HG02759 (cell line): ENCODE measurements around the gene DDIT3.
"Not testable (repeated sequence)": the region's sequence is repeated elsewhere in the genome, so short reads cannot be mapped to it uniquely, and the experiment has no call there.

Experiments used
- ATAC-seq: cut with Tn5 transposase; IDR thresholded peaks from one replicate; pipeline ENCODE4 v1.9.1; 2021; ENCODE audit warnings: mild to moderate bottlenecking, moderate library complexity; ENCODE audit not compliant: unreplicated experiment

DDIT3 gene, protein sequence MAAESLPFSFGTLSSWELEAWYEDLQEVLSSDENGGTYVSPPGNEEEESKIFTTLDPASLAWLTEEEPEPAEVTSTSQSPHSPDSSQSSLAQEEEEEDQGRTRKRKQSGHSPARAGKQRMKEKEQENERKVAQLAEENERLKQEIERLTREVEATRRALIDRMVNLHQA

DNA sequence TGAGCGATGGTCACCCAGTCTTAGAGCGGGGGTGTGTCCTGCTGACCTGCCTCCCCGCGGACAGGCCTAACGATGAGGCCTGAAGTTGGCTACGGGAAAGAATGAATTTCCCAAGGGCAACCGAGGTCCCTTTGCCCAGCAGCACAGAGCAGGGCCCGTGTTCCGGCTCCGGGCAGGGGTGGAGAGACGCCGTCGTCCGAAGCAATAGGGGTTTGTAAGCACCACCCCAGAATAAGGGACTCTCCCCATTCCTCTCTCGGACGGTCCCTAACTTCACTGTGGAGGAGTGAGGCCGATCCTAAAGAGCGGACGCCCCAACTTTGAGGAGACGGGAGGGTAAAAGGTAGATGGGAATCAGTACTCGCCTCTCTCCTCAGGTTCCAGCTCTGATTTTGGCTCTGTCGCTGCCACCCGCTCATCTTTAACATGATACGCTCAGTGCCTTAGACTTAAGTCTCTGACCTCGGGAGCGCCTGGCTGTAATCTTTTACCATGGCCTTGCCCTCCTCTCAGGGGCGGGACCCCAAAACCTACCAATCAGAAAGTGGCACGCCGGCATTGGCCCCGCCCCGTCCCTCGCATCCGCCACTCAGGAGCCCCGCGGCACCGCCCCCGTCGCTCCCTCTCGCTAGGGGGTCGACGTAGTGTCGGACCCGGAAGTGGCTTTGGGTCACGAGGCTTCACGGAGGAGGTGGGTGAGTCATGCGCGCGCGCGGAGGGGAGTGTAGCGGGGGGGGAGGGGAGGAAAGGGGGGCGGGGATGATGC, at the start of gene DDIT3:
Gene DDIT3, minus strand, starts transcription at position 462 of the 766 bp plus-strand sequence. CDS start 3,108 bp downstream, outside the sequence.
- peak; percentile 73 for ATAC-seq

DNA sequence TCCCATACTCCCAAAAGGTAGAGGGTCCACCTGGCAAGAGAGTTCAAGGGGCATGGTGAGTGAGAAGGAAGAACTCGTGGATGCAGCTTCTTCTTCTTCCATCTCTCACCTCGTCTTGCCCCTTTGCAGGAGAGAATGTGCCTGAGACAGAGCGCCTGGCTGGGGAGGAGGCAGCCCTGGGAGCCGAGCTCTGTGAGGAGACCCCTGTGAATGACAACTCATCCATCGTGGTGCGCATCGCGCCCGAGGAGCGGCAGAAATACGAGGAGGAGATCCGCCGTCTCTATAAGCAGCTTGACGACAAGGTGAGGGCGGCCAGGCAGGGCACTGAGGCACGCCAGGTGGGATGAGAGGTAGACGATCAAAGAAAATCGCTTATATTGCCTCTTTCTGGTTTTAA, 49.5 kb upstream of the DDIT3 start:
- no peak for ATAC-seq

DNA sequence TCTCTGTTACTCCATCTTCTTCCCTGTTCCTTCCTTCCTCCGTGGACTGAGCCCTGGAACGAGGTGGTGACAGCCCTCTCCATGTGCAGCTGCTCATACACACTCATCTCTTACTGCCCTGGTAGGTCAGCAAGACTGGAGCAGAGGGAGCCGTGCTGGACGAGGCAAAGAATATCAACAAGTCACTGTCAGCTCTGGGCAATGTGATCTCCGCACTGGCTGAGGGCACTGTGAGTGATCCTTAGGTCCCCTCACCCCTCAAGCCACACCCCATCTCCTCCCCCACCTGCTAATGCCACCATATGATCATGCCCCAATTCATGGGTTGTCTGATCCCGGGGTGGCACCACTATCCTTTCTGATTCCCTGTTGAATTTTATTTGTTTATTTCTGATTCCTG, 48.5 kb upstream of the DDIT3 start:
- ATAC-seq = no peak

DNA sequence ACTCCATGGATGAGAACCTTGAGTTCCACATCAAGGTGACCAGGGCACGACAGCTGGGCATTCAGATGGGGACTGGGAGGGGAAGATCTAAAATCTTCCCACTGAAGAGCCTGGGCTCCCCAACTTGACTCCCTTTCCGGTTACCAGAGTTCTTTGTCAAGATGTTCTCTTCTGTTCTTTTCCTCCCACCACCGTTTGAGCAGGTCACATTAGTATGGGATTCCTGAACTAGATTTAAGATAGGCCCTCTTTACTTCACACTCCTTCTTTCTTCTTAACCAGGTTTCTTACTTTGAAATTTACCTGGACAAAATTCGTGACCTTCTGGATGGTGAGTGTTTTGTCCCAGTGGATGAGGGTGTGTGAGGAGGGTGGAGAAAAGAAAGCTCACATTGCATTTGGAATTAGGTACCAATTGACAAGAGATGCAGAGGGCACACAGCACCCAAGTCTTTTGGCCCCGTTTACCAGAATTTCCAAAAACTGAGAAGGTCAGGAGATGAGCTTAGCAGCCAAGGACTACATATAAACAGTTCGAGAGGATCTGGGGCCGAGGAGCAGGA, 43.9 kb upstream of the DDIT3 start:
- no peak for ATAC-seq

DNA sequence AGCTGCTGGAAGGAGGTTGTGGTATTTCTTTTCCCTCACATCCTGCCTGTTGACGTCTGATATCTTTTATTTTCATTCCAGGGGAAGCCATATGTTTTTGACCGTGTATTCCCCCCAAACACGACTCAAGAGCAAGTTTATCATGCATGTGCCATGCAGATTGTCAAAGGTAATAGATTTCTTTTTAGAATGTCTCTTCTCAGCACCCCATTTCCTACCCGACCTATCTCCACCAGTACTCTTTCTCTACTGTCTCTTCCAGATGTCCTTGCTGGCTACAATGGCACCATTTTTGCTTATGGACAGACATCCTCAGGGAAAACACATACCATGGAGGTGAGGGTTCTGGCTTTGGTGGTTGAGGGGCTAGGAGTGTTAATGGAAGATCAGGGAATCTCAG, 43.0 kb upstream of the DDIT3 start:
- no peak for ATAC-seq

DNA sequence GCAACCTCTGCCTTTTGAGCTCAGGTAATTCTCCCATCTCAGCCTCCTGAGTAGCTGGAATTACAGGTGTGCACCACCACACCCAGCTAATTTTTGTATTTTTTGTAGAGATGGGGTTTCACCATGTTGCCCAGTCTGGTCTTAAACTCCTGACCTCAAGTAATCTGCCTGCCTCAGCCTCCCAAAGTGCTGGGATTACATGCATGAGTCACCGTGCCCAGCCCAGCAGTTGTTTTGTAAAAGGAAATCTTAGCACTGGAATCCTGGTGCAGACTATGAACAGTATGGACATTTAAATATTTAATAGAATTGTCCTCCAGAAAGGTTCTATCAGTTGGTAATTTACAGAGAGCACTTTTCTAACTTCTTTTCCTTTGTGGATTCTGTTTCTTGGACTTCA, 40.8 kb upstream of the DDIT3 start:
- ATAC-seq = not testable (repeated sequence)

DNA sequence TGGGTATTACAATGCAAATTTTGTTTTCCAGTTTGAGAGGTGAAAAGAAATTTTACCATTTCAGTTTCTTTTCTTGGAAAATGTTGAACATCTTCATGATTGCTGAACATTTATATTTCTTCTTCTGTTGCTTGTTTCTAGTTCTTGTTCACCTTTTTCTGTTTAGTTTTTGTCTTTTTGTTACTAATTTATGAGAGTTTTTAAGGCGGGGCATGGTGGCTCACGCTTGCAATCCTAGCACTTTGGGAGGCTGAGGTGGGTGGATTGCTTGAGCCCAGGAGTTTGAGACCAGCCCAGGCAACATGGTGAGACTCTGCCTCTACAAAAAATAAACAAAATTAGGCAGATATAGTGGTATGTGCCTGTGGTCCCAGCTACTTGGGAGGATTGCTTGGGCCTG, 40.2 kb upstream of the DDIT3 start:
- ATAC-seq = no peak

DNA sequence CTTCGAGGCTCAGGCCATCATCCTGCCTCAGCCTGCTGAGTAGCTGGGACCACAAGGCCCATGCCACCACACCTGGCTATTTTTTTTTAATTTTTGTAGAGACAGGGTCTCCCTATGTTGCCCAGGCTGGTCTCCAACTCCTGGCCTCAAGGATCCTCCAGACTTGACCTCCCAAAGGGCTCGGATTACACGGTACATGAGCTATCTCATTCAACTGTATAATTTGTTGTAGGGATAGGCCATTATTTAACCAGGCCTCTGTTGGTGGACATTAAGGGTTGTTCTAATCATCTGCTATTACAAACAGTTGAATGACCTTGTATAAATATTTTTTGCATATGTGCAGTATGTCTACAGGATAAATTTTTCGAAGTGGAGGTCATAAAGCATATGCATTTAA, 38.5 kb upstream of the DDIT3 start:
- no peak for ATAC-seq

DNA sequence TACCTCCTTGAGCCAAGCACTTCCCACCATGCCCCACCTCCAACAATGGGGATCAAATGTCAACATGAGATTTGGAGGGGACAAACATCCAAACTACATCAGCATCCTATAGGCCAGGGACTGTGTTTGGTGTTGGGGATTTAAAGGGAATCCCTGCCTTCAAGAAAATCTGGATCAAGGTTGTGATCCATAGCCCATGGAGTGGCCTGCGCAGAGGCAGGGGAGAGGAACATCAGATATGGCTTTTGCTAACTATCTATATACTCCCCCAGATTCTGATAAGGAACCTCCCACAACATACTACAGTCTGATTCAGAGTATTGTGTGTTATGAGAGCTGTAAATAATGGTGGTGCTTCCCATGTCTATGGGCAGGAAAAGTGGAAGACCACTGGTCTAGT, 34.6 kb upstream of the DDIT3 start:
- no peak for ATAC-seq

DNA sequence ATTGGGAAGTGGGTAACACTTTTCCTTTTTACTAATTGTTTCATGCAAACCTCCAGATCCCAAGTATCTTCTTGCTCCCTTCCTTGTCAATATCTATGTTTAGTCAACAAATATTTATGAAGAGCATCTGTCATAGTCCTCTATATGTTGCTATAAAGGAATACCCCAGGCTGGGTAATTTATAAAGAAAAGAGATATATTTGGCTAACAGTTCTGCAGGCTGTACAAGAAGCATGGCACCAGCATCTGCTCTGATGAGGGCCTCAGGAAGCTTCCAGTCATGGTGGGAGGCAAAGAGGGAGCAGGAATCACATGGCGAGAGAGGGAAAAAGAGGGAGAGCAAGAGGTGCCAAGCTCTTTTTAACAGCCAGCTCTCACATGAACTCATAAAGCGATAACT, 34.1 kb upstream of the DDIT3 start:
- ATAC-seq = no peak

DNA sequence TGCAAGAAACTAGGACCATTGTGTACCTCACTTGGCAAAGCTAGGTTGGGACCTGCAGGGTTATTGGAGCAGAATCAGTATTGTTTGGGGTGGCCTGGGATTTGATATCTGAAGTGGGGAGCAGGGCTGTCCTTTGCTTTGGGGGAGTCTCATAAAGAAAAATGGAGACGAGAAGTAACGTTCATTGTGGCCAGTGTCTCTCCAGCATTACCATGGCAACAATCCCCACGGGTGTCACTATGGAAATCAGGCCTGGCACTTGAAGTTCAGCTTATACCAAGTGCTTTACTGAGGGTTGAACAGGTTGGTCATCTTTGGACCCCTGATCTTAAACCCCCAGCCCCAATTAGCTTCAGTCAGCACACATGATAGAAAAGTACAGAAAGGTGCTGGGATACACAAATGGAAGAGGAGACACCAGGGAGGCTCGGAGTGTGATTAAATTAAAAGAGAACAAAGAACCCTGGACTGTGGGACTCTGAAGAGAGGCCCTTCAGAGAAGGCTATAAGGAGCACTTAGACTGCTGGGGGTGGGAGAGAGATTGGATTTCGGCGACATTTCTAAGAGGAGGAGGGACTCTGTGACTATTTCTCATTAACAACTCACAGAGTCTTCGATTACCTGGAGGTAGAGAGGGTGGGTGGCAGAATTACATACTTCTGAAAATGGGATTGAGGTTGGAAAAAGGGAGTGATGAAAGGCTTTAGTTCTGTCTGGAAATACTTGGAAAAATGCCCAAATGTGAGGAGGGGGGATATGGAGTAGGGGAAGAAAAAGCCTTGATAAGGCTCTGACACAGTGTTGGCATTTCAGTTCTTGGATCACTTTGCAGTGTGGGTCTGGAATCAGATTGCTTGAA, 33.3 kb upstream of the DDIT3 start:
- no peak for ATAC-seq

DNA sequence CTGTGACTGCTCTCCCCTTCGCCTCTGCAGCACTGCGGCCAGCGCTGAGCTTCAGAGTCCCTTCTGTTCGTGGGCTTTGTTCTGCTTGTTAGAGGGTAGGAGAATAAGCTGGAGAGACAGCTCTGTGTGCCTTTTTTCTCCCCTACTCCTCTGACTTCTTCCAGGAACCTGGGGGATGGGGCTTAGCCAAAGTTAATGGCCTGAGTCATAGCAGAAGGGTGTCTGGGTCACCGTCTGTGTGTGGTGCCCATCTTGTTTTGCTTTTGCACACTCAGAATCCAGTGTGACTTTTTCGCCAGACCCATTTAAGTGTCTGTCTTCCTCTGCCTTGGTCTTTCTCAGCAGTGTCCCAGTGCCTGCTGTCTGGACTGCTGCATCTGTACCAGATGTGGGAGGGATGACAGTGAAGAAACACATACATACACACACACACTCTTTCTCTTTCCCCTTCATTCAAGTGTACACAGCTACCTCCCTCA, 32.6 kb upstream of the DDIT3 start:
- ATAC-seq = no peak

DNA sequence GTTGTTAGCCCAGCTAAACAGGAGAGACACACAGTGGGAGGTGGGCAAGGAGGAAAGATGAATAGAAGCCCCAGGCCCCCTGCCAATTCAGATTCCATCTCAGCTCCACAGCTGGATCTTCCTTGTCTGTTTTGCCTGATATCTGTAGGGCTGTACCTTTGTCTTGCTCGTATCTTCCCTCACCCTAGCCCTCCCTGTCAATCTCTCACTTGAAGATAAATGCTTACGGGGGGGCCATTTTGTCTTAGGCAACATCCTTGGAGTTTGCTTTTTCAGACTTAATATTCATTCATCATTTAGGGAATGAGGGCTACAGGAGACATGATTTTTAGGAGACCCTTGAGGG, 32.0 kb upstream of the DDIT3 start:
- no peak for ATAC-seq

DNA sequence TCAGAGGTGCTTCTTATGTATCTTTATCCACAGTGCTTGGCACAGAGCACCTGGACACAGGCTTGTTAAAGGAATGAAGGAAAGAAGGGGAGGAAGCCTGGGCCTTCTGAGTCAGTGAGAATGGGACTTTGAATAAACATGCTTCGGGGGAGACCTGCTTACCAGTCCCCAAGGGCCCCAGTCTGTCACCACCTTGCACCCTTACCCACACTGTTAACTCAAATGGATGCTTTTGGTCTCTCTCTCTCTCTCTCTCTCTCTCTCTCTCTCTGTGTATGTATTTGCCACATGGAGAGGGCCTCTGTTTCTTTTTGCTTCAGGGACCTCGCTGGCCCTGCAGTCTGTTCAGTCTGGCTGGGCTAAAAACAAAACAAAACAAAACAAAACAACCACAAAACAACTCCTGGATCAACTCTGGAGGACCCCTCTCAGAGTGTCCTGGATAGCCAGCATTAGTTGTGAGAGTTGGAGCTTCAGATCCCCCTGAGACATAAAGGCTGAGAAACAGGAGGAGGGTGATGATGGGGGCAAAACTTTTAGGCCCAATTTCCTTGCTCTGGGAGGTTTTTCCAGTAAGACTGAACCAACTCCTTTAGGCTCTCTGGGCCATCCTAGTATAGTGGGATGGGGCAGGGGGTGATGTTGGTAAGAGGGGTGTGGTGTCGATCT, 31.5 kb upstream of the DDIT3 start:
- no peak for ATAC-seq

DNA sequence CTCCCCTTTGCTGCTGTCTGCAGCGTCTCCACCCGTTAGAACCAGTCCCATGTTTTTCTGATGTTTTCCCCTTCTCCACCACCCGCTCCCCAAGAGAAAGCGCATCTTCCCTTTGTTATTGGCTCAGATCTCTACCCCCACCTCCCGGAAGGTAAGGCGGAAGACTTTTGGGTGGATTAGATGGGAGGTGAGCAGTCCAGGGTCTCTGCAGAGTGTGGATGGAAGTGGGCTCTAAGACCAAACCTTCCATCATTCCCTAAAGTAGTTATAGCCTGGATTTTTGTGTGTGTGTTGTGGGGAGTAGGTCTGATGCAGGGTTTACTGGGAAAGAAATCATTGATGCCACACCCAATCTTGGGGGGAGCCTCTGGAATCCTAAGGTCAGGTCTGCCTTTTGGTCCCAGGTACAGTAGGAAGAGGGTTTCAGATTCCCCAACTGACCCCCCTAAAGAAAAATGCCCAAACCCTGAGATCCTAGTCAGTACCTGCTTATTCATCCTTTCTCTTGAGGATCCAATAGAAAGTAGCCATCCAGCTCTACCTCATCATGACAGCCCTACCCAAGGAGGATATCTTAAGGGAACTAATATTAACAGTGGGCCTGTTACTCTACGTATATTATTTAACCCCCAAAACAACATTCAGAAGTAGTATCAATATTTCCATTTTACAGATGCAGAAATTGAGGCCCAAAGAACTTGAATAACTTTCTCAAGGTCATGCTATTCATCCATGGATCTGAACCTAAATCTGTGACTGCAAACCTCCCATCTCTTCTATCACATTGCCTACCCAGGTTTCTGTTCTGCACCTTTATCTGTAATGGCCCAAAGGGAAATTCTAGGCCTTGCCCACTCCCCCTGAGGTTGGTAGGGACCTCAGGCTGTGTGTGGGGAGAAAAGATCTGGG, 30.6 kb upstream of the DDIT3 start:
- ATAC-seq = no peak

DNA sequence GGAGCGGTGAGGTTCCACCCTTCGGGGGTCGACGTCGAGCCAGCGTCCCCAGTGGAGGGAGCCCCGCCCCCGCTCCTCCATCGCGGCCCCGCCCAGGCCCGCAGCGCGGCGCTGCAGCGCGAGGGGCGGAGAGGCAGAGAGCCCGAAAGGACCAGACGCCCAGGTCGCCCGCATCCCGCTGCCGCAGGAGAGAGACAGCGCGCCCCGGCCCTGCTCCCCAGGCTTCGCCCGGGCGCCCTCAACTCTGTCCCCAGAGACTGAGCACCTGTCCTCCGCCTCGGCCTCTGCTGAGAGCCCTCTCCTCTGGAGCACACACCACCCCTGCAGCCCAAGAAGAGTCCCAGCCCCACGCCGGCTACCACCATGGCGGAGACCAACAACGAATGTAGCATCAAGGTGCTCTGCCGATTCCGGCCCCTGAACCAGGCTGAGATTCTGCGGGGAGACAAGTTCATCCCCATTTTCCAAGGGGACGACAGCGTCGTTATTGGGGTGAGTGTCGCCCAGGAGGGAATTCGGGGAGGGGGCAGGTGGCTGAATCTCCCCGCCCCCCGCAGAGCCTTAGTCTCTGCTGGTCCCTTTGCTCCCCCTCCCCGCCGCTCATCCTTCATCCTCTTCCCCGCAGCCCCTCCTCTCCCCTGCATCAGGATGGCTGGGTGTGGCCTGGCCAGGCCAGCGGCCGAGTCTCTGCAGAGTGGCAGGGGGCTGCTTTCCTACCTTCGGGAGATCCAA, 29.8 kb upstream of the DDIT3 start, which contains the start of gene KIF5A:
Gene KIF5A, plus strand, starts transcription at position 136 of the 732 bp plus-strand sequence. Its CDS starts 228 bp downstream, at position 364.
- no peak for ATAC-seq

DNA sequence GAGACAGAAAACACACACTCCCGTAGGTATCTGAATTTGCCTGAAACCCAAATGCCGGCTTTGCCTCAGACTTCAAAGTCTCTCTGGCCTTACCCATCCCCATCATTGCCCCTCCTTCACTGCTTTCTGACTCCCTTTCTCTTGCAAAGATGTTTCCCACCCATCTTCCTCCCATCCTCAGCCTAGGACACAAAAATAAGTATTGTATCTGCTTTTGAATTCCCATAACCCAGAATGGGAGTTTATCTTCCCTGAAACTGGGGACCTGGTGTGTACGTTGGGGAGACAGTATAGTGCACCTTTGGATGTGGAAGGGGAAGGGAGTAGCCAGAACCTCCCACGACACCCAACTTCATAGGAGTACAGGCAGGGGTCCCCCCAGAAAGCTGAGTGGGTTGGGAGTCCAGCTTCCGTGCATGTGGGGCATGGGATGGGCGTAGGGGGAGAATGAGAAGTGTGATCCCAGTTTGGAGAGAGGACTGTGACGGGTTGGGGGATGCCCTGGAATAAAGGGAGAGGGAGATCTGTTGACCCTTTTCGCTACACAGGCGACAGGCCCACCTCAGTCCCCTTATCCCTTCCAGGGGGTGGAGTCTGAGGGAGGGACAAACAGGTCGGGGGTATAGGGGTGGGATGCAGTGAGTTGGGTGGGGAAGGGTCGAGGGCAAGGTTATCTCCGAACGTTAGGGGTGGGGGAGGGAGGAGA, 29.0 kb upstream of the DDIT3 start:
- ATAC-seq = no peak

DNA sequence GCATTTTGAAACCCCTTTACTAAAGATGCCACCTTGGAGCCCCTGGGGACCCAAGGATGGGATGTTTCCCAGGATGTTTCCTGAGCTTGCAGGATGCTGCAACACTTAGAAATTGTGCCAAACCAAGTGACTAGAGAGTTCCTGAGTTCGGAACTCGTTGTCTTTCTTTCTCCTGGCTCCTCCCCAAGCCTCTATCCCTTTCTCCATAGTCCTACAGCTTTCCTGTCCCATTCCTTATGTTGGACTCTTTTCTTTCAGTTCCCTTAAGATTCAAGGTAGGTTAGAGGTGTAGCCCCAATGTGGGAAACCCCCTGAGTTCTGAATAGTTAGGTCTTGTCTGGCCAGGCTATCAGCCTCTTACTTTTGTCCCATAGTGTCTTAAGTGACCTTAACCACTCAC, 28.2 kb upstream of the DDIT3 start:
- ATAC-seq = no peak

DNA sequence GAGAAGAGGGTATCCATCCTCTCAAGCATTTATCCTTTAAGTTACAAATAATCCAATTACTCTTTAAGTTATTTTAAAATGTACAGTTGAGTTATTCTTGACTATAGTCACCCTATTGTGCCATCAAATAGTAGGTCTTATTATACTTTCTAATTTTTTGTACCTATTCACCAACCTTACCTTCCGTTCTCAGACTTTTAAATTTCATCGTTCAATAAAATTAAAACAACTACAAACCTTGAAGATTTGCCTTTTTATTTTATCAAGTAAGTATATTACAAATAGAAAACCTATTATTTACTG, 27.6 kb upstream of the DDIT3 start:
- no peak for ATAC-seq
